ENCODE data around the gene TRIM8.
"Not testable (repeated sequence)": the region's sequence is repeated elsewhere in the genome, so short reads cannot be mapped to it uniquely, and the experiment has no call there.

Gene TRIM8

DNA sequence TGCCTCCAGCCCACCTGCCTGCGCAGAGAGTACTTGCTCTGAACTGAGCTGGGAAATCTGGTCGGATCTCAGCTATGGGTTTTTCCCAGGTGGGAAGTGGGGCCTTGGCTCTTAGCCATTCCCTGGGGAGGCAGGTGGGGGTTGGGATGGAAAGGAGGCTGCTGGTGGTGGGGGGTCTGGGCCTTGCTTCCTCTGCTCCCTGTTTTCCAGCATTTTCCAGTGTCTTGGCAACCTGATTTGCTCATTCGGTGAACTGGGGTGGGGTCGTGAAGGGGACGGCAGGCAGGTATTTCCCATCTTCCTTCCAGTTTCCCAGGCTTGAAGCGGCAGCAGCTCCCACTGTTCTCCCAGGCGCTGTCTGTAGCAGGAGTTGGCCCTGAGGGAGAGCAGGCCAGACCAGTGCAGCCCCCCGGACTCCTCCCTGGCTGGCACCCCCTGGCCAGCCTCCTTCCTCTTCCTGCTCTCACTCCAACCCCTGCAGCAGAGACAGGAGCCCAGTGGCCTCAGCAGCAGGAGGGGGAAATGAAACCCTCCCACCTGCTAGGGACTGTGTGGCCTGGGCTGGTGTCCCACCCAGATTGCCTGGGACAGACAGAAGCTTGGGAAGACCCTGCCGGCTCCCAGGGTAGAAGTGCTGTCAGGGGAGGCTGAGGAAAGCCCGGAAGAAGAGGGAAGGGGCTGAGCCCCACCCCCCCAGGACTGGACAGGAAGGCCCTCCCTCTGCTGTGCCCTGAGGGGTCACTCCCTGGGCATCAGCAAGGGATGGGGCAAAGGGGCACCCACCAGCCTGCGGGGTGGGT is 6.6 kb downstream of the TRIM8 start:
- DNase-seq (ENCODE audit: low read depth): no peak

DNA sequence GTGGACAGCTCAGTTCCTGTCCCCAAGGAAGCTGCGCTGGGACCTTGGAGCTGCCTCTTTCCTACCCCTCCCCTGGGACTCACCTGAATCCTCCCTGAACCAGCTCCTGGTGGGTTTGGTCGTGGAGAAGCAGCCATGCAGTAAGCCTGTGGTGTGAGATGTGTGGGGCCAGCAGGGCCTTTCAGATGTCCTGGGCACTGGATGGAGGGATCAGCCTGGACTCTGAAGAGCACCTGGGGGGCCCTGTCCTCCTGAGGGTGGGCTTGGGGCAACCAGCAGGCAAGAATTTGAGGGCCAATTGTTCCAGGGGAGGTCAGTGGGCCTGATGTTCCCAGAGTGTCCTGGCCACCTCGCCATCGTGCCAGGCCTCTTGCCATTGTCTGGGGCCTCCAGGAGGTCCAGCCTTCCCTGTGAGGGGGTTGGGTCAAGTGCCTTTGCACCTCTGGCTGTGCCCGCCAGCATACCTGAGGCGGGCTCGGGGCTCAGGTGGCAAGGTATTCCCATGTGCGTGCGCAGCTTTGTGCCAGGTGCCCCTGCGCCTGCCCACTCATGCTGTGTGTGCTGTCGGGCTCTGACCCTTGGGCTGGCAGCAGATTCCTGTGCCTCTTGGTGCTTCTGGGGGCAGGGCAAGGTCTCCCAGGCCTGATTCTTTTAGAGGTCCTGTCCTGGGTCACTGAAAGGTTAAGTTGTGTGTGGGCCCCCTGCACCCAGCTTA is 7.3 kb downstream of the TRIM8 start:
- no peak for DNase-seq (ENCODE audit: low read depth)

- no peak for DNase-seq (ENCODE audit: low read depth)
These were observed 8.1 kb downstream of the TRIM8 start for GRCh38 chr10:102652170-102652916.

DNA sequence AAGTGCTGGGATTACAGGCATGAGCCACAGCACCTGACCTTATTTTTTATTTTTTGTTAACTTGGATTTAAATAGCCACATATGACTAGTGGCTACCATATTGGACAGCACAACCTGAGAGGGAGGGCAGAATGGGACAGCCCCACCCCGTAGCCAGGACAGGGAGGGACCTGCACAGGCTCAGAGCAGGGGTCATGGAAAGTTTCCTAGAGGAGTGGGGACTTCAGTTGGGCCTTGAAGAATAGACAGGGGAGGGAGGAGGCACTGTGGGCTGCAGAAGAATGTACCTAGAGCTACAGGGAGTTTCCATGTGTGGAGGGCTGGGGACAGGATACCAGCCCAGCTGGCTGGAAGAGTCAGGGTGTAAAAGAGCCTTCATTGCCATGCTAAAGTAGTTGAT is 8.8 kb downstream of the TRIM8 start:
- no peak for DNase-seq (ENCODE audit: low read depth)

DNA sequence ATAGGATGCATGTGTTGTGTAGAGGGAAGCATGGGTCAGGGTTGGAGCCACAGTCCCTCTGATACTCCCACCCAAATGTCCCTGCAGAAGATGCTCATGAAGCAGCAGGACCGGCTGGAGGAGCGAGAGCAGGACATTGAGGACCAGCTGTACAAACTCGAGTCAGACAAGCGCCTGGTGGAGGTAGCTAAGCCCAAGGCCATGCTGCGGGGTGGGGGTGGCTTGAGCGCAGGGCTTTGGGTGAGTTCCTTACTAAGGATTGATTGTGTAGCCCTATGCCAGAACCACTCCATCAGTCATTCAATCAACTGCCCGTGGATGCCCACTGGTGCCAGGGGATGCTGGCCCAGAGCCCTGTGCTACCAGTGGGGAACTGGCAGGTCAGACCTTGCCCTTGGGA is 10.3 kb downstream of the TRIM8 start:
- DNase-seq (ENCODE audit: low read depth): no peak

GRCh38 chr10:102654969-102655368 is 10.7 kb downstream of the TRIM8 start:
- DNase-seq (ENCODE audit: low read depth): no peak

GRCh38 chr10:102656026-102656425 is 11.7 kb downstream of the TRIM8 start:
- no peak for DNase-seq (ENCODE audit: low read depth)

DNA sequence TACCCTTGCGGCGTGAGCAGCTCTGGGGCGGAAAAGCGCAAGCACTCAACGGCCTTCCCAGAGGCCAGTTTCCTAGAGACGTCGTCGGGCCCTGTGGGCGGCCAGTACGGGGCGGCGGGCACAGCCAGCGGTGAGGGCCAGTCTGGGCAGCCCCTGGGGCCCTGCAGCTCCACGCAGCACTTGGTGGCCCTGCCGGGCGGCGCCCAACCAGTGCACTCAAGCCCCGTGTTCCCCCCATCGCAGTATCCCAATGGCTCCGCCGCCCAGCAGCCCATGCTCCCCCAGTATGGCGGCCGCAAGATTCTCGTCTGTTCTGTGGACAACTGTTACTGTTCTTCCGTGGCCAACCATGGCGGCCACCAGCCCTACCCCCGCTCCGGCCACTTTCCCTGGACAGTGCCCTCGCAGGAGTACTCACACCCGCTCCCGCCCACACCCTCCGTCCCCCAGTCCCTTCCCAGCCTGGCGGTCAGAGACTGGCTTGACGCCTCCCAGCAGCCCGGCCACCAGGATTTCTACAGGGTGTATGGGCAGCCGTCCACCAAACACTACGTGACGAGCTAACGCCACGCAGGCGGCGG is 12.6 kb downstream of the TRIM8 start:
- DNase-seq (ENCODE audit: low read depth): no peak

GRCh38 chr10:102657451-102657850 is 13.2 kb downstream of the TRIM8 start:
- no peak for DNase-seq (ENCODE audit: low read depth)

DNA sequence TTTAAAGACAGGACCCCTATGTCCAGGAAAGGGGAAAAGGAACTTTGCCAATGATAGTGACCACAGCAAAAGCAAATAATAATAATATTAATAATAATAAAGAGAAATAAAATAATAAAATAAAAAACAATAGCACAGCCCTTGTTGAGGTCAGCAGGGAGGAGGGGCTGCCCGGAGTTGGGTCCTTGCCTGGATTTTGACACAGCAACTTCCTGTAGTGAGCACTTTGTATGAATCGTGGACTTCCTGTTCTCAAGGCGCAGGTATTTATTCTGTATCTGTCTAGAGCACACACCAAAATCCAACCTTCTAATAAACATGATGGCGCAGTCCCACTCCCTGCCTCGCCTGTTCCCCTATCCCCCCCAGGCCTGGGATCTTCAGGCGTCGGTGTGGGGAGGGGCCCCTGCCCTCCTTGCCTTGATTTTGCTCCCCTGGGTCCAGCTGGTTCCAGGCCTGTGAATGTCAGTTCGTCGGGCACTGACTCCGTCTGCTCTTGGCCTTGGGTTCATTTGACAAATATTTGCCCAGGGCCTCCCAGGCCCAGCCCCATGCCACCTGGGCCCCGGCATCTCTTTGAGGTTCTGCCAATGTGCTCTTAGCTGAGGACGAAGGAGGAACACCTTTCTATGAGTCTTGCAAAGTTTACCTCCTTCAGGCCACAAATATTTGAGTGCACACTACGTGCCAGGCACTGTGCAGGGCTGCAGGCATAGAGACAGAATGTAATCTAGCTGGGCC is 13.9 kb downstream of the TRIM8 start:
- DNase-seq (ENCODE audit: low read depth): peak; percentile 78

GRCh38 chr10:102658802-102659201 is 14.5 kb downstream of the TRIM8 start:
- no peak for DNase-seq (ENCODE audit: low read depth)

DNA sequence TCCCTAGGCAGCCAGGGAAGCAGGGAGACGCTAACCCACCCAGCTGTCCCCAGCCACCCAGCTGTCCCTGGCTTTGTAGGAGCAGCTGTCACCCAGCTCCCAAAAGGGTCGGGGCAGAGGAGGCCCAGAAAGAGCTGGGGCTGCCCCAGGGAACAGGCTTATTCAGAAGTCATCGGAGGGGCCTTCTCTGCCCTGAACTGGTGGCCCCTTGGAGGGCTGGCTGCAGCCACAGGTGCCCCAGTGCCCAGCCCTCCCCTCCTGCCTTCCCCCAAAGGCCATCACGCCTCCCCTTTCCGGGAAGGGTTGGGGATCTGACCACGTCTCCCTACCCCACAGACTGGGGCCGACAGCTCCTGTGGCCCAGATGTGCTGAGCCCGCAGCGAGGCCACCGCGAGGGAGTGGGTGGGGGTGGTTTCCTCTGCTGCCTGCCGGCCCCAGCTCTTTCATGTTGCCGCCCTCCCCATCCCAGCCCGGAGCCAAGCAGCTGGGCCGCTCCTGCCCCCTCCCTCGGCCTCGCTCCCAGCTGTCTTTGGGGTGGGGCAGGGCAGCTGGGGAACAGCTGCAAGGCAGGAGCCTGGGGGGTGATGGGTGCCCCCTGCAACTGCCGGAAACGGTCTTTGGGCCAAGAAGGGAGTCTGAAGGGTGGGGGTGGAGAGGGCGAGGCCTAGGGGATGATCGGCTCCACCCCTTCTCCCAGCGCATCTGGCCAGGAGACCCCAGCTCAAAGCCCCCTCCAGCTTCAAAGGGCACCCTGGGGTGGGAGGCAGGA is 16.8 kb downstream of the TRIM8 start:
- DNase-seq (ENCODE audit: low read depth): peak; percentile 64

DNA sequence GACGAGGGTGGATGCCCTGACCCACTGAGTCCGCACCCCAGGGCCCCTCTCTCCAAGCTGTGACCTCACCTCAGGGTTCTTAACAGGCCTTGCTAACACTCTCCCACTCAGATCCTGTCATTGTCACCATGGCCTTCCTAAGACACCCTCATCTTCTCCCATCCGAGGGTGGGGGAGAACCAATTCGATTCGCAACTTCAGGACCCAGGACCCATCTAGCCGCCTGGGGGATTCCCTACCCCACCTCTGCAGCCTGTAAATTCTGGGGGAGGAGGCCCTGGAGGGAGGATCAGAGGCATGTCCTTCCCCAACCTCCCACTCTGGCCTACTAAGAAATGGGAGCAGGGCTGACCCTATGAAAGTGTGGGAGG is 17.4 kb downstream of the TRIM8 start:
- no peak for DNase-seq (ENCODE audit: low read depth)

- DNase-seq (ENCODE audit: low read depth): no peak
These were observed 21.7 kb downstream of the TRIM8 start for GRCh38 chr10:102665904-102666509.

GRCh38 chr10:102667411-102667810 is 23.1 kb downstream of the TRIM8 start:
- DNase-seq (ENCODE audit: low read depth): not testable (repeated sequence)

GRCh38 chr10:102668326-102669107 is 24.2 kb downstream of the TRIM8 start:
- DNase-seq (ENCODE audit: low read depth): no peak

DNA sequence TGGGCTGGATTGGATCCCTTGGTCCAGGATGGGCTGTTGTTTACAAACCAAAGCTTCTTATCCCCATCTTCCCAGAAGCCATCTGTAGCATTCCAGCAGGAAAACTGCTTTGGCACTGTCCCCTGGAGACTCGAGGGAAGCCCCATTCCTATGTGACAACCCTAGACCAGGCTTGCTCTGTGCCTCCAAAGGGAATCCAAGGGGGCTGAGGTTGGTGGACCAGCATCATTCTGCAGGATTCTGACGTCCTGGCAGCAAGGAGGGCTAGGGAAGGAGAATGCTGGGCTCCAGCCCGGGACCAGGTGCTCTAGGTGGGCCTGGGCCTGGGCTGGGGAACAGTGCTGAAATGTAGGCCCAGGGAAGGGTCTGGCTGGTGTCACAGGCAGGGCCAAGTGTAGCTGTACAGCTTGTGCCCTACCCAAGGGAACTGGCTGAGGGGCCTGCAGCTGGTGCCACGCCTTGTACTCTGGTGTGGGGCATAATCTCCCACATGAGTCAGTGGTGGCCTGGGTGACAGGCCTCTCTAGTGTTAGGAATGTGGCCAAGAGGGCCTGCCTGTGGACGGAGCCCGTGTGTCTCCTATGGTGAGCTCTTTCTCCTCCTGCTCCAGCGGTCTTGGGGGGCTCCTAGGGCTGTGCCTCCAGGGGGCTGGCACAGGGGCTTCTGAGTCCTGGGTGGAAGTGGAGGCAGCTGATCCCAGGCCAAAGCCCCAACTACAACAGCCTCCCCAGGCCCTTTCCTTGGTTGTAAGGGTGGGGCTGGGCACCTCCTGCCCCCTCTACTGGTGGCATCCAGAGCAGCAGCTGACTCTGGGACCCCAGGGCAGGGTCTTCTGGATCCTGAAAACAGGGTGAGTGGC is 25.2 kb downstream of the TRIM8 start:
- DNase-seq (ENCODE audit: low read depth): peak; percentile 39

- no peak for DNase-seq (ENCODE audit: low read depth)
These were observed 25.9 kb downstream of the TRIM8 start for GRCh38 chr10:102670065-102670670.
